HG03064 (cell line): ENCODE measurements around the gene RSPH10B2.
"Not testable (repeated sequence)": the region's sequence is repeated elsewhere in the genome, so short reads cannot be mapped to it uniquely, and the experiment has no call there.

Source experiments
- ATAC-seq: cut with Tn5 transposase; IDR thresholded peaks from one replicate; pipeline ENCODE4 v1.9.1; 2021; ENCODE audit warnings: low read depth; ENCODE audit not compliant: unreplicated experiment

Gene RSPH10B2

DNA sequence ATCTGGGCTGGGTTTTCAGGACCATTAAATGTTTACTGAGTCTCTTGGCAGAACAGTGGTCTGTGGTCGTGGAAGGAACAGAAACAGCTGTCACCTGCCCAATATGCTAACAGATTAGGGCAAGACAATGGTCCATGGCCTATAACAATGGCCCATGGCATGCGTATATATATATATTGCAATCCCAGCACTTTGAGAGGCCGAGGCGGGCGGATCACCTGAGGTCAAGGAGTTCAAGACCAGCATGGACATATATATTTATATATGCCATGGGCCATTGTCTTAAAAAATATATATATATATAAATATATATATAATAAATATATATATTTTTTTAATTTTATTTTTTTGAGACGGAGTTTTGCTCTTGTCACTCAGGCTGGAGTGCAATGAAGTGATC, 27.7 kb downstream of the RSPH10B2 start:
- not testable (repeated sequence) for ATAC-seq

DNA sequence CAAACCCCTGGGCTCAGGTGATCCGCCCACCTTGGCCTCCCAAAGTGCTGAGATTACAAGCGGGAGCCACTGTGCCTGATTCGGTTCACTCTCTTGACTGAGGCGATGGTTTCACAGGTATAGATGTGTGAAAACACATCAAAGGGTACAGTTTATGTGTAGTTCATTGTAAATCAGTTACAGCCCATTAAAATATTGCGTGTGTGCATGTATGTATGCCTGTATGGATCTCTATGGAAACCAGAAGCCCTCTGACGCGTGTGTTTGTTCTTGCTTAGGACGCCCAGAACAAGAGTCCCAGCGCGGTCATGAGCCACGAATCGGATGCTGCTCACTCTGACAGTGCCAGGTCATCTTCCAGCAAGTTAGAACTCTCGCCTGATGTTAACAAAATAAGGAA, 35.5 kb downstream of the RSPH10B2 start:
- ATAC-seq, result not testable (repeated sequence)

DNA sequence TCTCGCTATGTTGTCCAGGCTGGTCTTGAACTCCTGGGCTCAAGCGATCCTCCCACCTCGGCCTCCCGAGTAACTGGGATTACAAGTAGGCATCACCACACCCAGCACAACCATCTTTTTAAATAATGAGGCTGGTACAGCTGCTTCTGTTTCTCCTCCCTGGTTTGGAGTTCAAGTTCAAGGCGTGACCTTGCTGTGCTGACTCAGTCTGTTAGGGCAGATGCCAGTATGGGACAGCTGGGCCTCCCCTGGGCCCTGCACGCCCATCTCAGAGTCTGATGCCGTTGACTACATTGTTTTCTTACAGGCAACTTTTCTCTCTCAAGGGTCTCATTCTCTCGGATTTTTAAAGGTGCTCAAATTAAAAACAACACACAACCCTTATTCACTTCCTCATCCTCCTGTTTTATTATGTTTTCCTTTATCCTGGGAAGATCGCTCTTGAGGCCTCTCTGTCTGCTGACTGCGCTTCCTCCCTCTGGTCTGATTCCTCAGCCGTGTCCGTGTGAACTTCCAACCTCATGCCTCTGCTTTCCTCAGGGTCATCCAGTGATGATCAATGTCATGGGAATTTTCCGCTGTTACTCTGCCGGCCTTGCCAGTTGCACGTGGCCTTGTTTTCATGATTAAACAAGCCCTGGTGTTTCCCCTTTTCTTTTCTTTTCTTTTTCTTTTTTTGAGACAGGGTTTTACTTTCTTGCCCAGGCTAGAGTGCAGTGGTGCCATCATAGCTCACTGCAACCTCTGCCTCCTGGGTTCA, 38.4 kb downstream of the RSPH10B2 start:
- not testable (repeated sequence) for ATAC-seq

DNA sequence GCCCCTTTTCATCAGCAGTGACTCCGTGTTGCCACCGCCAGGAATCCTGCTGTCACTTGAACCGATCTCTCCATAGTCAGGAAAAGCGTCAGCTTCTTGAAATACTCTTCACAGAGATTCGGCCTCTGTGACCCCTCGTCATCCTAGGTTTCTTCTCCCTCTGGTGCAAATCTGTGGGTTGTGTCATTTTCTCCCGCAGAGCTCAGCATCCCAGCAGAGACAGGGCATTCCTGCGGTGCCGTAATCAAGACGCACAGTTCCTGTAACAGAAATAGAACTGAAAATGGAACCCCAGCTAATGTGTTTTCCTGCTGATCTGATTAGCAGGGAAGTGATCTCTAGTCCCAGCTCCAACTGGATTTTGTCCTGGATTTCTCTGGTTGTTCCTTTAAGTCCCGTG, 40.4 kb downstream of the RSPH10B2 start:
- not testable (repeated sequence) for ATAC-seq

DNA sequence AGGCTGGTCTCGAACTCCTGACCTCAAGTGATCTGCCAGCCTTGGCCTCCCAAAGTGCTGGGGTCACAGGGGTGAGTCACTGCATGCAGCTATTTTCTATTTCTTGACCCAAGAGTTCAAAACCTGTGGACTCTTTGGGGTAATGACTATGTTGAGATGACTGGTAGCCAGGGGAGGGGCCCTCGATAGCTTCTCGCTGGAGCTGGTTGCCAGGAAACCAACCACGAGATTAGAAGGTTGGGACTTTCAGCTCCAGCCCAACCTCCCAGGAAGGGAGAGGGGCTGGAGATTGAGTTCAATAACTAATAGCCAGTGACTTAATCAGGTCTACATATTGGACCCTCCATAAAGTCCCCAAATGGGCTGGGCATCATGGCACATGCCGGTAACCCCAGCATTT, 43.3 kb downstream of the RSPH10B2 start:
- not testable (repeated sequence) for ATAC-seq

DNA sequence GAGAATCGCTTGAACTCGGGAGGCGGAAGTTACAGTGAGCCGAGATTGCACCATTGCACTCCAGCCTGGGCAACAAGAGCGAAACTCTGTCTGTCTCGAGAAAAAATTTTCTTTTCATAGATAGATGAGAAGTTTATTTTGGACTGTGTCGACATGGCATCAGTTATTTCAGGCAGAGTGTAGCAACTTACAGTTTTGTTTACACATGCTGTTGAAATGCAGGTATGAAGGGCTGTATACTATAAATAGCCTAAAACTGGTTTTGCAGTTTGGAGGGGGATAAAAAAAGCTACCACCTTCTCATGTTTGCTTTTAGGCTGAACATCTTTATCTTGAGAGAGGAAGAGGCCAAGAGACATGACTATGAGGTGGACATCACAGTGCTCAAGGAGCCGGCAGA, 44.1 kb downstream of the RSPH10B2 start:
- not testable (repeated sequence) for ATAC-seq

DNA sequence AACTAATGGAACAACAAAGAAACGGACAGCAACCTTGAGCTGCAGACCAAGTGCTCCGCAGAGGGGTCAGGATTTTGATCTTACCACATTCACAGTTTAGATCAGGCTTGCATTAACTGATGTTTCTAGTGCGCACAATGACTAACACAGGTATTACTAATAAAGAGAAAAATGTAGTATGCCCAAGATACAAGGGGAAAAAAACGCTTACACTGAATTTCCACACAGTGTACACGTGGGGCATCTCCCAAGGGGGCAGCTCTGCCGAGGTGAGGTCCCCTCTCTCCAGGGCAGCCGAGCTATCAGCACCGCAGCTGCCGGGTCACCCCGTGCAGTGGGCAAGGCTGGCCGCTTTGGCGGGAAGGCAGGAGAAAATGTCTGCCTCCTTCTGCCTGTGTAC, 46.0 kb downstream of the RSPH10B2 start:
- not testable (repeated sequence) for ATAC-seq

DNA sequence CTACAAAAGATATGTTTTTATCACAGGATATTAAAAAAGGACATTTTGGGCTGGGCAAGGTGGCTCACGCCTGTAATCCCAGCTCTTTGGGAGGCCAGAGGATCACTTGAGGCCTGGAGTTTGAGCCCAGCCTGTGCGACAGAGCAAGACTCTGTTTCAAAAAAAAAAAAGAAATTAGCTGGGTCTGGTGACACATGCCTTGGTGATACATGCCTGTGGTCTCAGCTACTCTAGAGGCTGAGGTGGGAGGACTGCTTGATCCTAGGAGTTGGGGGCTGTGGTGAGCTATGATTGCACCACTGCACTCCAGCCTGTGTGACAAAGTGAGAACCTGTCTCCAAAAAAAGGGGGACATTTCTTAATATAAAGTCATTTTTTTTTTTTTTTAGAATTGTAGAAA, 46.4 kb downstream of the RSPH10B2 start:
- not testable (repeated sequence) for ATAC-seq

DNA sequence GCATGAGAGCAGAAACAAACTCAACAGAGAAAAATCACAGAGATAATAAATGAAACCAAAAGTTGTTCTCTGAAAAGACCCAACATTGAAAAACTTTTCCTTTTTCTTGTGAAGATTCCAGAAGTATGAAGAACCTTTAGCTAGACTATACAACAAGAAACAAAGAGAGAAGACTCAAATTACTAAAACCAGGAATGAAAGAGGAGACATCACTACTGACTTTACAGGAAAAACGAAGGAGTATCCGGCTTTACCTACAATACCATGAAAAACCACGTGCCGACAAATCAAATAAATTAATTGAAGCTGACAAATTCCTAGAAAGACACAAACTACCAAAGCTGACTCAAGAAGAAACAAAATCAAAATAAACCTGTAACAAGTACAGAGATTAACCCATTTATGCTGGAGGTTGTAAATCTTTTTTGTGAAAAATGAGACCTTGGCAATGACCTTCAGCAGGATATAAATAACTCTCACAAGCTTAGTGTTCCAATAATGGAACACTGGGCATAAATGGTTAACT, 53.6 kb downstream of the RSPH10B2 start:
- ATAC-seq, result not testable (repeated sequence)

DNA sequence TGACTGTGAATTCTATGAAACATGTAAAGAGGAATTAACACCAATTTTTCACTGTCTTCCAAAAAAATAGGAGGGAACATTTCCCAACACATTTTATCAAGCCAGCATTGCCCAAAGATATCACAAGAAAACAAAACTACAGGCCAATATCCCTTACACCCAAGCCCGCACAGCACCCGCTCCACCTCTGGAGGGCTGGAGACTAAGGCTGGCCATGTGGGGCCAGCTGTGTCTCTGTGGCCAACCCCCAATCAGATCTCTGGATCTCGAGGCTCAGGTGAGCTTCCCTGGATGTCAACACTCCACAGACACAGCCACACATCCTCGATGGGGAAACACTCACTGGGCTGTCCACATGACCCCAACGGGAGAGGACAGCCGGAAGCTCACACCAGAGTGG, 54.1 kb downstream of the RSPH10B2 start:
- not testable (repeated sequence) for ATAC-seq

DNA sequence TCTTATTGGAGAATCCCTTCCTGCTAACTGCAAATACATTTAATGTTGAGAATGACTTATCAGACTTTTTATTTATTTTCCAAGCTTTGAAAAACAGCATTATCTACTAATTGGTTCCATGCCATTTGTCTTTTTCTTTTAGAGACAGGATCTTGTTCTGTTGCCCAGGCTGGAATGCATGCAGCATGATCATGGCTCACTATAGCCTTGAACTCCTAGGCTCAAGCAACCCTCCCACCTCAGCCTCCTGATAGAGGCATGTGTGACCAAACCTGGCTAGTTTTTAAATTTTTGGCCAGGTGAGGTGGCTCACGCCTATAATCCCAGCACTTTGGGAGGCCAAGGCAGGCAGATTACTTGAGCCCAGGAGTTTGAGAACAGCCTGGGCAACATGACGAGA, 59.1 kb downstream of the RSPH10B2 start:
- ATAC-seq, result not testable (repeated sequence)

DNA sequence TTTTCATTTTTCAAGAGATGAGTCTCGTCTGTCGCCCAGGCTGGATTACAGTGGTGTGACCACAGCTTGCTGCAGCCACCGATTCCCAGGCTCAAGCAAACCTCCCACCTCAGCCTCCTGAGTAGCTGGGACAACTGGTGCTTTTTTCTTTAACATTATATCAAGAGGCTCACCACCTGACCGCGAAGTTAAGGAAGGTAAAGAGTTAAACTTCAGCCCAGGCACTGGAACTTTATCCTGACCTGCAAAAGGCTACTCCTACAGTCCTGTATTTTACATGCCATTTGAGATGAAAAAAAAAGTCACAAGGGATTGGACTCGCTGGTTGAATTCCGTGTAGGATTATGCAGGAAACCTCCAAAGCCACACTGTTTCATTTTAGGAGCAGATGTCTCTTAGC, 61.6 kb downstream of the RSPH10B2 start:
- not testable (repeated sequence) for ATAC-seq

DNA sequence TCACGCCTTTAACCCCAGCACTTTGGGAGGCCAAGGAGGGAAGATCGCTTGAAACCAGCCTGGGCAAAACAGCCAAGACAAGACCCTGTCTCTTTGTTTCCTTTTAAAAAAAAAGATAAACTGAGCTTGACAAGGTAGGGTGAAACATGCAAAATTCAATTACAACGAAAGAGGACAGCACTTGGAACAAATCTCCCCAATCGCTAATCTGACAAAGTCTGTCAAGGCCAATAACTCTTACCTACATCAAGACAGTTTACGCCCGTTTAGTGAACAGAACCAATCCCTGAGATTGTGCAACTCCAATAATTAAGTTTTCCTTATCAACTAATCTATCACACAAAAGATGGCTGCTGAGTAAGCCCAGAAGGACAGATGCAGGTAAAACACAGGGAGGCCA, 67.7 kb downstream of the RSPH10B2 start:
- not testable (repeated sequence) for ATAC-seq

DNA sequence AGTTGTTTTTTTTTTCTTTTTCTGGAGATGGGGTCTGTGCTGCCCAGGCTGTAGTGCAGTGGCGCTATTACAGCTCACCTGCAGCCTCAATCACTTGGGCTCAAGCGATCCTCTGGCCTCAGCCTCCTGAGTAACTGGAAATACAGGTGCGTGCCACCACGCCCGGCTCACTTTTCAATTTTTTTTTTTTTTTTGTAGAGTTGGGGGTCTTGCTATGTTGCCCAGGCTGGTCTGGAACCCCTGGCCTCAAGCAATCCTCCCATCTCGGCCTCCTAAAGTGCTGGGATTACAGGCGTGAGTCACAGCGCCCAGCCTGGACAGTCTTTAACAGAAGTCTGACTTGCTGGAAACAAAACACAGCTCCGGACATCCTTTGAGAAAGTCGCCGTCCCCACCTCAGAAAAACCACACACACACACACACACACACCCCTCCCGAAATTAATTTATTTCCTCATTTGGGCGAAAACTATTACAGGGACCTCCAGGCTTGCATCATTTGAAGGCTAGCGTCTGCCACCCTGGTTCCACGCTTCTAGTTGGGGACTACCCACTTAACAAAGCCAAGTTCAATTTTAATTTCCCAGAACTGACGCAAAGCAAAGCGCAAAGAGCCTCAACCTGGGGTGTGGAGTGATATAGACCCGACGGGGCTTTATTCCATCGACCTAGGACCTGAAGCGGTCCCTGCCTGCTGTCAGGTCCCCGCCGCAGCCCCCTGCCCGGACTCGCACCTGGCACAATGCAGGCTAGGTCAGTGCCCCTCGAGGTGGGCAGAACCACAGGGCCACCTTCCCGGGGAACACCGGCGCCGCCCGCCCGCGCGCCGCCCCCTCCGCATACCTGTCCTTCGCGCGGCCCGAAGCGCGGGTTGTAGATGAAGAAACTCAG, 71.6 kb downstream of the RSPH10B2 start:
- peak; percentile 51 for ATAC-seq

DNA sequence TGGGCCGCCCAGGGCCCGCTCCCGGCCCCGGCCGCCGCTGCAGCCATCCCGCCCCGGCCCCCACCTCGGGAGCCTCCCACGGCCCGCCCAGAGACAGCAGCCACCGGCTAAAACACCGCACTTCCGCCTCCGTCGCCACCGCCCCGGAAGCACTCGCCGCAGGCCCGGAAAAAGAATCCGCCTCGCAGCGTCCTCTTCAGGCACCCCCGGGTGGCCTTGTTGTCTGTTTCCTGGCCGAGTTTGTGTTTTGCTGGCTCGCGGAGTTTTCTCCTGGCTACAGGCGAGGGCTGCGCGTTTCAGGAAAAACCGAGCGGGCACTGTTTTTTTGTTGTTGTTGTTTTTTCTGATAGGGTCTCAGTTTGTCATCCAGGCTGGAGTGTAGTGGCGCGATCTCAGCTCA, 72.2 kb downstream of the RSPH10B2 start, which contains the start of gene CCZ1B:
Gene CCZ1B, minus strand, starts transcription at position 125 of the 400 bp plus-strand sequence. Its CDS starts 78 bp downstream, at position 47.
- ATAC-seq, result peak; percentile 100

DNA sequence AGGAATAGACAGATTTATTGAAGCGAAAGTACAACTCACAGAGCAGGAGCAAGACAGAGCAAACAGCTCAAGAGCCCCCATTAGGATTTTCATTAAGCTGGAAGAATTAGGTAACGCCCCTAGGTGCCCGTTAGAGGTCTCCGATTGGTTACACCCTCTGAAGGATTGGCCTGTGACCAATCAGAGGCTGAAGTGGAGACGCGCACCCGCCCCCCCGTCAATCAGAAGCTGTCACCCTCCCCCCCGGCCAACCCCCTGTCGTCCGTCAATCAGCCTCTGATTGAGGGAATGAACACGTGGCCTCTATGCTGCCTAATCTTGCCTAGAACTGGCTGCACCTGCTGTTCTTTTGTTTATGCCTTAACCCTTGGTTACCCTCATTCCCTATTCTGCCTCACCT, 73.3 kb downstream of the RSPH10B2 start:
- ATAC-seq, result not testable (repeated sequence)

DNA sequence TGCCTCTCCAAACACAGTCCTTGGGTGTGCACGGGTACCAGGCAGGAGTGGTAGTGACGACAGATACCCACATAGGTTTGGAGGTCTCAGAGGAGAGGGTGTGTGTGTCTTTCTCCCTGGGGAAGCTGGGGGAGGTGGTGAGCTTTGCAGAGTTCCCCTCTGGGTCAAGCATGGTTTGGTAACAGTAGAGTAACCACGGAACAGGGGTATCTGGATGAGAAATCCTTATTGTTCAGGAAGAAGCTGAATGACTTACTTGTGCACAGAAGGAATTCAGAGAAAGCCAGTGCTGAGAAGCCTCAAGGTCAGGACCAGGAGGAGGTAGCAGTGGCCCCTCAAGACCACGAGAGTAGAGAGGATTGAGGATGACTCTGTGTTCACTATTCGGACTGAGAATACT, 75.7 kb downstream of the RSPH10B2 start:
- ATAC-seq, result not testable (repeated sequence)

DNA sequence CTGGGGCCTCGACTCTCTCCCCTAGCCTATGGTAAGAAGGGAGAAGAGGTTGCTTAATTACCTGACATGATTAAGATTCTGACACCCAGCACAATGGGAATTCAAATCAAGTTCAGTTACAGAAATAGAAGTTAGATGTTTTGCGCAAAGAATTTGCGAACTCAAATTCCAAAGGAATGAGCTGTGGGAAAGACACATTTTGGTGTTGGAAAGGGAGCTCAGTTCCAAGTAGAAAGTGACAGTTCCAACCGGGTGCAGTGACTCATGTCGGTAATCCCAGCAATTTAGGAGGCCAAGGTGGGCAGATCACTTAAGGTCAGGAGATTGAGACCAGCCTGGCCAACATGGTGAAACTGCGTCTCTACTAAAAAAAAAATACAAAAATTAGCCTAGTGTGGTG, 76.1 kb downstream of the RSPH10B2 start:
- not testable (repeated sequence) for ATAC-seq

DNA sequence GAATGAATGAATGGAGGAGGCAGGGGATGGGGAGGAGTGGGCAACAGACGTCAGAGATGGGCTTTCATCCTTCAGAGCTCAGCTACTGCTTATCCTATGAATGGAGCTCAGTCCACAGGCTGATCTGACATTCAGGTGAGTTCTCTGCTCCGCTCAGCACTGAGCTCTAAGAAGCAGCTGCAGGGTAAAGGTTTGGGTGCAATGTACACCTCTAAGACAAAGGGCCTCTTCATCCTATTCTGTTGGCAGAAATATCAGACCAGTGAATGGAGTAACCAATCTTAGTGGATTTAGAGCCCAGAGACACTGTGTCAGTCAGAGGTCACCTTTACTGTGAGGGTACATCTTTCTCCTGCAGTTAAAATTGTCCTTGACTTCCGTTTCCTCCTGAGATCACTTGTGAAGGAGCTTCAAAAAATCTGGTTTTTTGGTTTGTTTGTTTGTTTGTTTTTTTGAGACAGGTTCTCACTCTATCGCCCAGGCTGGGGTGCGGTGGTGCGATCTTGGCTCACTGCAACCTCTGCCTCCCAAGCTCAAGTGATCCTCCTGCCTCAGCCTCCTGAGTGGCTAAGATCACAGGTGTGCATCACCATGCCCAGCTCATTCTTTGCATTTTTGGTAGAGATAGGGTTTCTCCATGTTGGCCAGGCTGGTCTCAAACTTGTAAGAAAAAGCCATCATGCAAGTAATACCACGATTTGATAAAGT, 77.3 kb downstream of the RSPH10B2 start:
- ATAC-seq, result no peak

DNA sequence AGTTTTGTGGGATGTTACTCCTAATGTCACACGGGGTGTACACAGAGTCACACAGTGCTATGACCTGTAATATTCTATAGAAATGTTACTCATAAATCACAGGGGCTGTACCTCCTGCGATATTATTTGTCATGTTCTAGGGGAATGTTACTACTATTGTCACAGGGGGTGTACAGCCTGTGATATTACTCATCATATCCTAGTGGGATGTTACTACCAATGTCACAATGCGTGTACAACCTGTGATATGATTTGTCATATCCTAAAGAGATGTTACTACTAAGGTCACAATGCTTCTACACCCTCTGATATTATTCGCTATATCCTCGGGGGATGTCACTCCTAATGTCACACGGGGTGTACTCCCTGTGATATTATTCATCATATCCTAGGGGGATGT, 79.7 kb downstream of the RSPH10B2 start:
- no peak for ATAC-seq
